ENCODE measurements around the gene SOAT2.
A peak's percentile ranks its signal among the peaks of the same experiment; 100 is the strongest.
"Not testable (repeated sequence)": the region's sequence is repeated elsewhere in the genome, so short reads cannot be mapped to it uniquely, and the experiment has no call there.

SOAT2 gene

DNA sequence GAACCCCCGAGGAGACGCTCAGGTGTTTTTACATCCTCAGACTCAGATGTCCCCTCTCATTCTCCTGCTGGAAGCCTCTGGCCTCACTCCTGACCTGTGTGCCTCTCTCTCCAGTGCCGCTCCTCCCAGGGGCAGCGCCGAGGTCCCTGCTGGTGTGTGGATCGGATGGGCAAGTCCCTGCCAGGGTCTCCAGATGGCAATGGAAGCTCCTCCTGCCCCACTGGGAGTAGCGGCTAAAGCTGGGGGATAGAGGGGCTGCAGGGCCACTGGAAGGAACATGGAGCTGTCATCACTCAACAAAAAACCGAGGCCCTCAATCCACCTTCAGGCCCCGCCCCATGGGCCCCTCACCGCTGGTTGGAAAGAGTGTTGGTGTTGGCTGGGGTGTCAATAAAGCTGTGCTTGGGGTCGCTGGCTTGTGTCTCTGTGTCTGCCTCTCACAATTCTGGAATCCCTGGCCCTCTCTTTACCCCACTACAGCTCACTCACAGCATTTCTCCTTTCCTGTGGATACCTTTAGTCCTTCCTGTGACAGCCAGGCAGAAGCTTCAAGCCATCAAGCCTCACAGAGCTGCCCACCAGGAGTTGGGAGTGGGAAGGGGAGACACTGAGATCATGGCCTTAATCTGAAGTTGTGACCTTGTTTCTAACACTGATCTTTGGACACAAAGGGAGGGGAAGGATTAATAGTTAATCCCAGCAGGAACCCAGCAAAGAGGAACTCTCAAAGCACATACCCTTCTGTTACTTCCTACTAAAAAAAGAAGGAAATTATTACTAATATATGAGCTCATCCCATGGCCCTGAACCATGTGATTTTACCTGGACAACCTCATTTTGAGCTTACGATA is 1.1 kb upstream of the SOAT2 start:
- DNase-seq: no peak

DNA sequence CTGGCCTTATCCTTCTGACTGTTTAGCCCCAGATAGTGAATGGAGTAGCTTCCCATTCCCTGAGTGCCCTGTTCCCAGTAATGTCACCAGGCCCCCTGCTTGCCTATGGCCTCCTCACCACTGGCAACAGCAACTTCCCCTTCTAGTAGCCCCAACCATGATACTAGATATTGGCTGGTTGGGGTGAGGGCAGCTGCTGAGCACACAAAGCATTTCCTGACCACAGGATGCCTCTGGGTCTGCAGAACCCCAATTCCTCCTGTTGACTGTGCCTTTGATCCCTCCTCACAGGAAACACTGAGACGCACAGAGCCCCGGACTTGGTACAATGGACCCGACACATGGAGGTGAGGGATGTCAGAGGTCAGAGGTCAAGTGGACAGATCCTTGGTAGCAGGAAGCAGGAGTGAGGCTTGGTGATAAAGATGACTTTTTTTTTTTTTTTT is 597 bp downstream of the SOAT2 start:
- DNase-seq (no peak), ATAC-seq (no peak)

More for the DNA sequence above, 1.1 kb upstream of the SOAT2 start:
- ATAC-seq: no peak

DNA sequence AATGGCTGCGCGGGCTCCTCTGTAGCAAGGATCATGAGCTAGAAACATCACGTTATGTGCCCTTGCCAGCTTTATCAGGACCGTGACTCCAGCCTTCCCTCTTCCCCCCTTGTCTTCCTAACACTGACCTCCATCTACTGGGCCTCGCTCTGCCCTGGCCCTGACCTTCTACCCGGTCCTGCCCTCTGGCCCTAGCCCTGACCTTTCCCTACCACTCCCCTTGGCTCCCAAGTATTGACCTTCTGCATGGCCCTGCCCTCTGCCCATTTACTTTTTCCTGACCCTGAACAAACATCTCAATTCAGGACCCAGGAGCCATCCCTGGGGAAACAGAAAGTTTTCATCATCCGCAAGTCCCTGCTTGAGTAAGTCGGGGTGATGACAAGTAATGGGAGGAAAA is 2.0 kb downstream of the SOAT2 start:
- ATAC-seq (no peak), DNase-seq (no peak)

DNA sequence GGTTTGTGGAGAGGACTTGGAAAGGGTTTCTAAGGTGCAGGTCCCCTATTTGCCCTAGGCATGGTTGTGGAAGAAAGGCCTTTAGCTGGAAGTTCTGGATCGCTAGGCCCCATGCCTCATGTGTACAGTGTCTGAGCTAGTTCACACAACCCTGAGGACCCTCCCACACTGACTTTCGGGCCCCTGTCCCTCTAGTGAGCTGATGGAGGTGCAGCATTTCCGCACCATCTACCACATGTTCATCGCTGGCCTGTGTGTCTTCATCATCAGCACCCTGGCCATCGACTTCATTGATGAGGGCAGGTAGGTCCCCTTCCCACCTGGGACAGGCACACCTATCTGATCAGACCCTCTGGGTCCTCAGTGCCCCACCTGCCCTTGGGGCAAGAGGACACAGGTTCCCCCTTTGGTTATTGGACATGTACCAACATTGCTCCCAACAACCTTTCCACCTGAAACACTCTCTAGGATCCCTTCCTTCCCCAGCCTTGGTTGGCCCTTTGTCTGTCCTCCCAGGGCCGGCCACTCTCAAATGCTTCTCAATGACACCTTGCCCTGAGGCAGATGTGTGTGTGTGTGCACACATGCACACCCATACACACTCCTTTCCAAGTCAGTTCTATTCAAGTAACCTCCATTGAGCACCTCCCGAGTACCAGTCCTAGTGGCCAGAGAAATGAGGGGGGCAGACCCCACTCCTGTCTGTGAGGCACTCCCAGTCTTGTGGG is 2.6 kb downstream of the SOAT2 start:
- DNase-seq (no peak), ATAC-seq (no peak)

DNA sequence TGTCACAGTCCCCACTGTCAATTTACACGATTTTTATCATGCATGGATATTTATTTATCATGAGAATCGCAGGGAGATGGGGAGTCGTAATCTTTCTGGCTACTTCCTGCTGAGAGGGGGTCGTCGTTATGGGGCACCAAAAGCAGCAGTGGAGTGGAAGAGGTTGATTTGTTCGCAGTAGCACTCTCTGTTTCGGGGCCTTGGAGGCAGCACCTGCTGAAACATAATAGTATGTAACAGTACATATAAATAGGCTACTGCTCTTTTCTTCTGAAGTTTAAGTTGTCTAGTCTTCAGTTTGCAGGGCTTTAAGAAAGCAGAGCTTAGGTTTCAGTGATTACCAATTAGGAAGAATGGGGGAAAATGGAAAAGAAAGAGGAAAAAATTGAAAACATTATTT is 3.8 kb downstream of the SOAT2 start:
- ATAC-seq (no peak), DNase-seq (no peak)

DNA sequence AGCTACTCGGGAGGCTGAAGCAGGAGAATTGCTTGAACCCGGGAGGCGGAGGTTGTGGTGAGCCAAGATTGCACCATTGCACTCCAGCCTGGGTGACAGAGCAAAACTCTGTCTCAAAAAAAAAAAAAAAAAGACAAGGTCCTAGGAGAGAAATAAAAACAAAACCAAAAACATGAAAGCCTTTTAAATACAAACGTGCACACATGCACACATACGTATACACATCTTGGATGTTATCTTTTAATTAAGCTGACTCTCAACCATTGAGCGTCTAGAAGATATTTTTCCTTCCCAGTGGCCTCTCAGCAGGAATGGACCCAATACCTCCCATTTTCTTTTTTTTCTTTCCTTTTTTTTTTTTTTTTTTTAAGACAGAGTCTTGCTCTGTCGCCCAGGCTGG is 9.1 kb downstream of the SOAT2 start:
- not testable (repeated sequence) for DNase-seq, ATAC-seq

DNA sequence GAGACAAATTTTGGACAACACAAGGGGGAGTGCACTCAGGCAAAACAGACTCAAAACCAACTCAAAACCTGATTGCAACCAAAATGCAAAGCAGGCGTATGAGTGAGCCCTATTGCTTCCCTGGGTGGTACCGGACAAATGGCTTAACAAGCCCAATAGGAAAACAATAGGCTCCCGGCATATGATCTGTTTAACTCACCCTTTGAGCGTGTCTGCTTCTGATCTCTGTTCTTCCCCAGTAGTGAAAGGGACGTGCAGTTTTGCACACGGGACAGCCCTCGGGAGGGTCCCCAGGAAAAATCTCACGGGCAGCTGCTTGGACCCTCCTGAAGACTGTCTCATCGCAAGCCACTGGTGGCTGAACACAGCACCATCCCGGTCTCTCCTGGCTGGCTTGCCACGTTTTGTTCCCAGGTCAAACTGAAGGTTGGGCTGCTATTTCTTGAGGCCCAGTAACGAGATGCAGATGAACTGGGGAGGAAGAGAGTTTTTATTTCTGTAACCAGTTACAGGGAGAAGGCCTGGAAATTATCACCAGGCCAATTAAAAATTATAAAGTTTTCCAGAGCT is 9.9 kb downstream of the SOAT2 start:
- no peak for DNase-seq
- ATAC-seq: no peak

DNA sequence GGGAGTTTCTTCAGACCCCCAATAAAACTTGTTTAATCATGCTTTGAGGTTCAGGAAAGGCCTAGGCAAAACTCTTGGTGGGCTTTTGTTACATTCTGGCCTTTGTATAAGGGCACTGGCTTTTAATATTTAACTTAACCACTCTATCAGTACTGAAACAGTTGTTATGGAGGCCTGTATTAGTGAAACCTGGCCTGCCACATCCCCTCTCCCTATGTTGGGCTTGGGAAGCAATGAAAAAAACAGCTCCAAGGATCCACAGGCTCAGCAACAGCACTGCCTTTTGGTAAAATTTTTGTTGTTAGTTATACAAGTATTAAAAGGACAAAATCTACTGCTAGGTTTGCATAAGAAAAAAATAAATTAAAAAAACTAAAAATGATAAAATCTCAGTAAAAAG is 10.7 kb downstream of the SOAT2 start:
- DNase-seq (no peak), ATAC-seq (no peak)

DNA sequence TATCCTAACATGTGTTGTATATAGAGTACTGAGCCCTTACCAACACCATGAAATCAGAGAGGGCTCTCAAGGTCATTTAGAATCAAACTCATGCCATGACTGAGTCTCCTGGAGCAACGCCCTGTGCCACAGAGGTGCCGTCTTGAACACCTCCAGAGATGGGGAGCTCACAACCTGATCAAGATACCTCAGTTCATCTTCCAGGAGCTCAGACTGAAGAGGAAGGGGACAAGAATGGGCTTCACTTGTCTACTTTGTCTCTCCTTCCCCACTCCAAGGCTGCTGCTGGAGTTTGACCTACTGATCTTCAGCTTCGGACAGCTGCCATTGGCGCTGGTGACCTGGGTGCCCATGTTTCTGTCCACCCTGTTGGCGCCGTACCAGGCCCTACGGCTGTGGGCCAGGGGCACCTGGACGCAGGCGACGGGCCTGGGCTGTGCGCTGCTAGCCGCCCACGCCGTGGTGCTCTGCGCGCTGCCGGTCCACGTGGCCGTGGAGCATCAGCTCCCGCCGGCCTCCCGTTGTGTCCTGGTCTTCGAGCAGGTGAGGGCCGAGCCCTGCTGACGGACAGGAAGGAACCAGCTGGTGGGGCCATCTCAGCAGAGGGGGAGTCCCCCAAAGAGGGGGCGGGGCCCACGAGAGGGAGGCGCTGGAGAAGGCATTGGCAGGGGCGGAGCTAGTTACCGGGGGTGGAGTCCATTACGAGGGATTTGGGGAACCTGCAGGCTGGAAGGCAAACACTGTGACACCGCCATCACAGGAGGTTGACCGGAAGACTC is 12.0 kb downstream of the SOAT2 start:
- ATAC-seq: no peak
- no peak for DNase-seq

DNA sequence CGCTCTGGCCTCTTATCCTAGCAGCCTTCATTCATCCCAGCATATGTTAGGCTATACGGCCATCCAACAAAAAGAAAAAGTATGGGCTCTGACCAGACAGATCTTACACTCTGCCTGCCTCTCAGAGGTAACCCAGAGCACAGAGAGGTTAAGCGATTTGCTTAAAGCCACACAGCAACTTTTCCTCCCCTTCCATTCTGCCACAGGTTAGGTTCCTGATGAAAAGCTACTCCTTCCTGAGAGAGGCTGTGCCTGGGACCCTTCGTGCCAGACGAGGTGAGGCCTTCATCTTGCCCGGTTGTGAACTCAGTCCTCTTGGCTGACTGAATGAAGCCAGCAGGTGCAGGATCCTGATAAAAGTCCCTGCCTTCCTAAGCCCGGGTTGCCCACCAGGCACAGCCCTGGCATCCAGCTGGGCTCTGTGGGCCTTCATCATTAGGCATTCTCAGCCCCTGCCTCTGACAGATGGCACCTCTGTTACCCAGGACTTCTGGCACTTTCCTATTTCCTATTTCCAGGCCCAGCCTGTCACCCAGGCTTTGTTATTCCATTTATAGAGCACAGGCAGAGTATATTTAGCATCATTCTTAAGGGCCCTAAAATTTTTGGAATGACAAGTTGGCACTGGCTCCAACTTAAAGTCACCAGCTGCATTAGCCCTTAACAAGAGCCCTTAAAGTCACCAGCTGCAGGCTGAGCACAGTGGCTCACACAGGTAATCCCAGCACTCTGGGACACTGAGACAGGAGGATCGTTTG is 12.8 kb downstream of the SOAT2 start:
- ATAC-seq (no peak), DNase-seq (no peak)

DNA sequence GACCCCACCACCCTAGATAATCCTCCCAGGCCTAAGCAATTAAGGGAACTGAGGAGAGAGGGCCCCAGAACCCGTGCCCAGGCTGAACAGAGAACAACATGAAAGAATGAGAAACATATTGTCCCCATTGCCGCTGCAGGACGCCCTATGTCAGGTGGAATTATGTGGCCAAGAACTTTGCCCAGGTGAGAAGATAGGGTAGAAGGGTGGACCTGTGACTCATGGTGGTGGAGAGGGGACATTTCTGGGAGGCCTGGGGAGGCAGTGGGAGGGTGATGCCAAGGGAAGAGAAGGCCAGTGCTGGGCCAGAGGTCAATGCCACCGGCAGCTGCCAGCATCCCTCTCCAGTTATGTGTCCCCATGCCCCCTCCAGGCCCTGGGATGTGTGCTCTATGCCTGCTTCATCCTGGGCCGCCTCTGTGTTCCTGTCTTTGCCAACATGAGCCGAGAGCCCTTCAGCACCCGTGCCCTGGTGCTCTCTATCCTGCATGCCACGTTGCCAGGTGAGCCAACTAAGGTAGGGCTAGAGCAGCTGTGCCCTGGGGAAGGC is 15.5 kb downstream of the SOAT2 start:
- DNase-seq (no peak), ATAC-seq (no peak)

DNA sequence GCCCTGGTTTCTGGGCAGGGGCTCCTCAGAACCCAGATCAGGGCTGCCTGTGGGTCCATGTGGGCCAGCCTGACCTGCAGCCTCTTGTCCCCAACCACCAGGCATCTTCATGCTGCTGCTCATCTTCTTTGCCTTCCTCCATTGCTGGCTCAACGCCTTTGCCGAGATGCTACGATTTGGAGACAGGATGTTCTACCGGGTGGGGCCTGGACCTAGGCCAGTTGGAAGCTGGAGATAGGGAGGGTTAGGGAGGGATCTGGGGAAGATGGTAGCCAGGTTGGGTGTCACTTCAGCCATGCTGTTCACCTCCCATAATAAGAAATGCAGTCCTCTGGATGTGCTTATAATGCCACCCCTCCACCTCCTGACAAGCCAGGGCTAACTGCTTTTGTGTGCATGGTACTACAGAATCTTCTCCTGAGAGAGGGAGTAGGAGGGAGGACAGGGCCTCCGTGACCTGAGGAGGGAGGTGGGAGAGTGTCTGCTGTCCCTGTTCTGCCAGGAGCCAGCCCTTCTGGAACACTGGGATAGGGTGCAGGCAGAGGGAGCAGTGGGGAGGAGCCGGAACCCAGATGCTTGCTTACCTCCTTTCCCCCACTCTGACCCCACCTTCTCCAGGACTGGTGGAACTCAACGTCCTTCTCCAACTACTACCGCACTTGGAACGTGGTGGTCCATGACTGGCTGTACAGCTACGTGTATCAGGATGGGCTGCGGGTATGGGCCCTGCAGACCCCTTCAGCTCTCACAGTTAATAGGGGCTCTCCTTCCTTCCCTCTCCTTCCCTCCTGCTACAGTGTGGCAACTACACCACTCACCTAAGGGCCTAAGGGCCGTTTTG is 17.6 kb downstream of the SOAT2 start:
- no peak for ATAC-seq
- no peak for DNase-seq

DNA sequence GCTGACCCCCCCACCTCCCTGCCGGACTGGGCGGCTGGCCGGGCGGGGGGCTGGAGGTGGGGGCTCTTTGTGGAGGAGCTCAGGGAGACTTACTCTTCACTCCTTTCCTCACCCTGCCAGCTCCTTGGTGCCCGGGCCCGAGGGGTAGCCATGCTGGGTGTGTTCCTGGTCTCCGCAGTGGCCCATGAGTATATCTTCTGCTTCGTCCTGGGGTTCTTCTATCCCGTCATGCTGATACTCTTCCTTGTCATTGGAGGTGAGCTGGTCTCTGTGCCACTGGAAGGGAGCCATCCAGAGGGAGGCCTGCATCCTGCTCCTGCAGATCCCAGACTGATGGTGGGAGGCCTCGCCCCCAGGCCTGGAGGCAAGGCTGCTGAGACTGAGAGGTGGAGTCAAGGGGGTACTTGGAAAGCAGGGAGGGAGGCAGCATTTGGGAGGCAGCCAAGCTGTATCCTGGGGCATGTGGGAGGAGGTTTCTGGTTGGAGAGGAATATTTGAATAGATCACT is 19.7 kb downstream of the SOAT2 start:
- no peak for ATAC-seq
- DNase-seq: no peak

DNA sequence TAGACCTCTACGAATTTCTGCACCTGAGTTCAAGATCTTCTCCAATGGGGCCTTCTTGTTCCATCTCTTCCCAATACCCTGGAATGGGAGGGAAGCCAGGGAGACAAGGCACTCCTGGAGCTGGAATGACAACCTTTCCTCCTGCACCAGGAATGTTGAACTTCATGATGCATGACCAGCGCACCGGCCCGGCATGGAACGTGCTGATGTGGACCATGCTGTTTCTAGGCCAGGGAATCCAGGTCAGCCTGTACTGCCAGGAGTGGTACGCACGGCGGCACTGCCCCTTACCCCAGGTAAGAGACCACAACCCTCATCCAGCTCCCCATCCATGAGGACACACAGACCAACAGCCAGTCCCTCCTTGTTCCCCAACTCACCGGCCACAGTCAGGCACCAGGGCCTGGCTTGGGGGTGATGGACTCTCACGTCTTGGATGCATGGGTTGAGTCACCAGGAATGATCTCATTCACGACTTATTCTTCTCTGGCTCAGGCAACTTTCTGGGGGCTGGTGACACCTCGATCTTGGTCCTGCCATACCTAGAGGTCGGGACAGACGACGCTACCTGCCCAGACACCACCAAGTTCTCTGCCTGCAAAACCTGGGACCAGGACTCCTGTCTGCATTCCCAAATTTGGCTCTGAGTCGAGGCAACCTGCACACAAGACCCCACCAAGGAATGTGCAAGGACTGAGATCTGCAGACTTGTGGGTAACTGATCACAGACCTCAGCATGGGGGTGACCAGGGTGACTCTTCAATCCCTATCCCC is 20.5 kb downstream of the SOAT2 start:
- ATAC-seq: peak; percentile 40

DNA sequence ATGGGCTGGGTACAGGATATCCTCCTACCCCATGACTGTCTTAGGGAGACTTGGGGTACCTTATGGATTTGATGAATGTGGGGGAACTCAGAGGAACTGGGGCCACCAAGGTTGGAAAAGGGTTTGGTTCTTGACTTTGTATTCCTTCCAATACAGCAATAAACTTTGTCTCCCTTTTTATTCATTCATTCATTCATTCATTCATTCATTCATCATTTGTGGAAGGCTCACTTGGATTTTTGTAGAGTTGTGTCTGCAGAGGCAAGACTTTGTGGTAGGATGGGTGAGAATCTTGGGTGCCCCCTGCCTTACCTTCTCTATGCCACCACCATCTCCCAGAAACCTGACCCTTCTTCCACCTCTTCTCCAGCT is 21.1 kb downstream of the SOAT2 start:
- DNase-seq (no peak), ATAC-seq (no peak)

More for the DNA sequence above, 20.5 kb downstream of the SOAT2 start:
- DNase-seq: no peak

DNA sequence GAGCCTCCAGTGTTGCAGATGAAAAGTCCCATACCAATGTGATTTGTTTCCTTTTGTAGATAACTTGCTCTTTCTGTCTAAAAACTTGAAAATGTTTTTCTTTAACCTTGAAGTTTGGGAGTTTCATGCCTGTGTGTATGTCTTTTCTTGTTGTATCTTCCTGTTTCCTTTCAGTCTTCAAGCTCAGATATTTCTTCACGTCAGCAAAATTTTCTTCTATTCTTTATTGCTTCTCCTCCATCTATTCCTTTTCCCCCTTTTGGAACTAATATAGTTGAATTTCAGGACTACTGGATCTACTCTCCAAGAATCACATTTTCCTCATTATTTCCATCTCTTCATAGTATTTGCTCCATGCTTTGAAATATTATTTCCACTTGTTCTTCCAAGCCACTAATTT is 23.9 kb downstream of the SOAT2 start:
- DNase-seq (no peak), ATAC-seq (no peak)

DNA sequence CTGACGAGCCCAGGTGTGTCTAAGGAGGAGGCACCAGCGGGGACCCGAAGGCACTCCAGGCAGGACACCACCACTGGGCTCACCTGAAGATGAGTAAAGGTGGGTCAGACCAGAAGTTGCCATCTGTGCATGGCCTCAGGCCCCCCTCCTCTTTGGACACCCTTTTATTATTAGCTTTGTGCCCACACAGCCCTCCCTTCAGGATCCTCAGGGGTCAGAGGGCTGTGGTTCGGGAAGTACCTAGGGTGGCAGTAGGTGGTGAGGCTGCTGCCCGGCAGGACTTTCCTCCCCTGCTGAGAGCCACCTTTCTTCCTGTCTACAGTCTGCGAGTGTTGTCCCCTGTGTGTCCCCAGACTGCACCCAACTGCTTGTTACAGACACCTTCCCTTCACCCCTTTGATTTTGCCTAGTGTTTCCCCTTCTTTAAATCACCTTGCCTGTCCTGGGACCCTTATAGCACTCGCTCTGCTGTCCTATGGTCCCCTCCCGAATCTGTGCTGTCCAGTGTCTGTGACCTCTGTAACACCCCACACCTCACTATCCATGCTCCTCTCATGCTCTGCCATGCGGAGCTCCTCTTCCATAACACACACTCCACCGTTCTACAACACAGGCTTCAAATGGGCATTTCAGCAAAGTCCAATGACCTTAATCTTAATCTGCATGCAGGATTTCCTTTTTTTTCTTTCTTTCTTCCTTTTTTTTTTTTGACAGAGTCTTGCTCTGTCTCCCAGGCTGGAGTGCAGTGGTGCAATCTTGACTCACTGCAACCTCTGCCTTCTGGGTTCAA is 25.7 kb downstream of the SOAT2 start:
- no peak for DNase-seq
- ATAC-seq: no peak

DNA sequence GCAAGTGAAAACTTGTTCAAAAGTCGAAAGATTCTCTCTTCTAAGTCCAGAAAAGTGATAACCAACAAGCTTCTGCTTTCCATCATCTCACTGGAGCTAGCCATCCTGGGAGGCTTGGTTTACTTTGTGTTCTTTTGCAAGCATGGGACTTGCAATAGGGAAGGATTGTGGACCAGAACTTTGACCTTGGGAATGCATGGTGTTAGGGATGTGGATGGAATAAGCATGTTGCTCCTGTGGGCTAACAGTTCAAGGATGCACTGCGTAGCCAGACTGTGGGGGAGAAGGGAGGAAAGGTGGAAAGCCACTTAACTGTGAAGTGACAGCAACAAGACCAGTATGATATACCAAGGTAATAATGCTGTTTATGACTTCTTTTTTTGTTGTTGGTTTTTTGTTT is 28.6 kb downstream of the SOAT2 start:
- ATAC-seq: no peak
- DNase-seq: no peak

DNA sequence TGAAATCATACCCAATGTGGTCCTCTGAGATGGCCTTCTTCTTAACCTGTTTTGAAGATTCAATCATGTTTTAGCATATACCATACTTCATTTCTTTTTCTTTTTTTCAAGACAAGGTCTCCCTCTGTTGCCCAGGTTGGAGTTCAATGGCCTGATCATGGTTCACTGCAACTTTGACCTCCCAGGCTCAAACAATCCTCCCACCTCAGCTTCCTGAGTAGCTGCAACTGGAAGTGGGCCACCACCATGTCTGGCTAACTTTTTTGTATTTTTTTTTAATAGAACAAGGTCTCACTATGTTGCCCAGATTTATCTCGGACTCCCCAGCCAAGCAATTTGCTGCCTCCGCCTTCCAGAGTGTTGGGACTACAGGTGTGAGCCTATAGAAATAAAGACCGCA is 30.4 kb downstream of the SOAT2 start:
- ATAC-seq: no peak

More for the DNA sequence above, 30.4 kb downstream of the SOAT2 start:
- no peak for DNase-seq
